ENCODE data around the gene USP6NL.

USP6NL gene

DNA sequence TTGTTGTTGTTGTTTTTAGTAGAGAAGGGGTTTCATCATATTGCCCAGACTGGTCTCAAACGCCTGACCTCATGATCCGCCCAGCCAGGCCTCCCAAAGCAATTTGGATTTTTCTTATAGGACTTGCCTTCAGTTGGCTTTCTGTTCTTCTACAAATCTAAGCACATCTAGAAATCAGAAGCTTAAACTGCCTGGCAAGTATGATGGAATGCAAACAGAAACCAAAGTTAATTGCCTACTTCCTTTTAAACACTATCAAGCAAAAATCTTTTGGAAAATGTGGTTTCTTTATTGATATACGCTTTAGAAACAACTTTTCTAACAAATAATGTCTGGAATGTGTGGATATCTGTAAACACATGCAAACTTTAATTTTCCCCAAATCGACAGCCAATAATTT, 64.9 kb downstream of the USP6NL start:
- no peak for DNase-seq (ENCODE audit: low read depth)
- H3K4me3 ChIP-seq (ENCODE audit: low read depth, low read length) = no peak overlapping the region
- TF ChIP-seq, protein P1, sequence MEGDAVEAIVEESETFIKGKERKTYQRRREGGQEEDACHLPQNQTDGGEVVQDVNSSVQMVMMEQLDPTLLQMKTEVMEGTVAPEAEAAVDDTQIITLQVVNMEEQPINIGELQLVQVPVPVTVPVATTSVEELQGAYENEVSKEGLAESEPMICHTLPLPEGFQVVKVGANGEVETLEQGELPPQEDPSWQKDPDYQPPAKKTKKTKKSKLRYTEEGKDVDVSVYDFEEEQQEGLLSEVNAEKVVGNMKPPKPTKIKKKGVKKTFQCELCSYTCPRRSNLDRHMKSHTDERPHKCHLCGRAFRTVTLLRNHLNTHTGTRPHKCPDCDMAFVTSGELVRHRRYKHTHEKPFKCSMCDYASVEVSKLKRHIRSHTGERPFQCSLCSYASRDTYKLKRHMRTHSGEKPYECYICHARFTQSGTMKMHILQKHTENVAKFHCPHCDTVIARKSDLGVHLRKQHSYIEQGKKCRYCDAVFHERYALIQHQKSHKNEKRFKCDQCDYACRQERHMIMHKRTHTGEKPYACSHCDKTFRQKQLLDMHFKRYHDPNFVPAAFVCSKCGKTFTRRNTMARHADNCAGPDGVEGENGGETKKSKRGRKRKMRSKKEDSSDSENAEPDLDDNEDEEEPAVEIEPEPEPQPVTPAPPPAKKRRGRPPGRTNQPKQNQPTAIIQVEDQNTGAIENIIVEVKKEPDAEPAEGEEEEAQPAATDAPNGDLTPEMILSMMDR (IDR thresholded peaks at IDR 0.05; ENCODE audit: low read depth, low read length, missing control alignments) = no peak

DNA sequence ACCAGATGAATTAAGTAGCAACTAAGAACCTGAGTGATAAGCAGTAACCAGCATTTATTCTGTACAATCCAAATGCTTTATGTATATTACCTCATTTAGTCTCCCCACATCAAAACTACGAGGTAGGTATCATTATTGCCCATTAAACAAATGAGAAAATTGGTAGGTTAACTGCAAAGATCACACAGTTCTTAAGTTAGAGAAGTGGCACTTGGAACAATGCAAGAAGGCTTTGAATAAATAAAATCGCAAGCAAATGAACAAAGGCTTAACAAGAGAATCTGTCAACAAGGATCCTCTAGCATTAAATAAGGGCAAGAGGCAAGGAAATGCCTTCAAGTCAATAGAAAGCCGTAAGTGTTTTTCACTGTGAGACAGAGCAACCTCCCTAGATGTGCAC, 70.2 kb downstream of the USP6NL start:
- DNase-seq (ENCODE audit: low read depth) = no peak
- H3K4me3 ChIP-seq (ENCODE audit: low read depth, low read length) = no peak overlapping the region
- TF ChIP-seq, protein P1 (IDR thresholded peaks at IDR 0.05; ENCODE audit: low read depth, low read length, missing control alignments) = no peak

DNA sequence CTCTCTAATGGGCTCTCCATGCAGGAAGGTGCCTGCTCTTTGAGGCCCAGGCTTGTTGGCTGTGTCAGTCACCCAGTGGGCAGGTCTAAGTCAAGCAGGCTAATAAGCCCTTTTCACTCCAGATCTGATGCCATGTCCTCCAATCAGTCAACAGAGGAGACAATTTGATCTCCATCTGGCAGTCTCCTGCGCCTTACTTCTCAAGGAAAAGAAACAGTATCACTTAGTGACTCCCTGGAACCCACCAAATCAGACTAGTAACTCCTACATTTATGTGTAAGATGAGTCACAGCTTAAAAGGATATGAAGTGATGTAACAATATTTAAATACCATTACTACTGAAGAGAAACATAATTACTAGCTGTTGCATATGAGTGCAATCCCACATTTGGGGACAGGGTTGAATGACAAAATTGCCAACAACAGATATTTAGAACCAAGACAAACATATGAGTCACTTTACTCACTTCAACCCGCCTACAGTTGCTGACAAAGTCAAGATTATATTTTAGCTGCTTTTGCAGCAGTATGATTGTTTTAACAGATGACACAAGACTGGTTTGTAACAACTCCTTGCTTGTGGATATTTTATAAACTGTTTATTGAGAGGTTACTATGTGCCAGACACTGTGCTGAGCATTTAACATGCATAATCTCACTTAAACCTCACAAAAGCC, 72.1 kb downstream of the USP6NL start:
- TF ChIP-seq, protein P1 (IDR thresholded peaks at IDR 0.05; ENCODE audit: low read depth, low read length, missing control alignments) = no peak
- no peak overlapping the region for H3K4me3 ChIP-seq (ENCODE audit: low read depth, low read length)
- no peak for DNase-seq (ENCODE audit: low read depth)

DNA sequence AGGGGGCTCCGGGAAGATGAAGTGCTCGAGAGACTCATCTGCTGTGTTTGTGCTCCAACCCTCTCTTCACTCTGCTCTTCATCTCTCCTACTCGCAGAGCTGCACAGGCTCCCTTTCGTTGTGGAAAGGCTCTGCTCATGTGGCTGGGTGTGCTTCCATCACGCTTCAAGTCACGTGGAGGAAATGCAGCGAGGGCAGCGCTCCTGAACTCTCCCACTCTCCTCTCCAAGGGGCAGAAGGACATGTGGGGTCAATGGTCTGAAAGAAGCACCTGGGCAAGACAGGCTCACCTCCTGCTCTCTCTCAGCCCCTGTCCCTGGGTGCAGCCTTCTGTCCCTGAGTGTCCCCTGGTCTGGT, 72.6 kb downstream of the USP6NL start:
- TF ChIP-seq, protein P1 (IDR thresholded peaks at IDR 0.05; ENCODE audit: low read depth, low read length, missing control alignments) = no peak

DNA sequence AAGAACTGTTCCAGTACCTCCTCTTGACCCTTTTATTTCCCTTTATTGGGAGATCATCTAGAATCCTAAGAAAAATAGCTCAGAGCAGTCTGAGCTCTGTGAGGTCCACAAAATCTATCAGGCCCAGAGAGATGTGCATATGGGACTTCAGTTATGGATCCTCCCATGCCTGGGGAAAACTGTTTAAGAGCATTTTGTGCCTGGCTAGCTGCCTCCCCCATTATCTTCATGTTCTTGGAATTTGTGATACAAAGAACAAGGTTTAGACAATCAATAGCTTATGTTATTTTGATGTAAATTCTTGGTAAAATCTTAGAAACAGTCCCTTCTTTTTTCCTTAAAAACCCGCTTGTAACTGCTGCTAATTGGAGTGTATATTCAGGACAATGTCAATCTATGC, 75.2 kb downstream of the USP6NL start:
- DNase-seq (ENCODE audit: low read depth) = no peak
- TF ChIP-seq, protein P1 (IDR thresholded peaks at IDR 0.05; ENCODE audit: low read depth, low read length, missing control alignments) = no peak
- no peak overlapping the region for H3K4me3 ChIP-seq (ENCODE audit: low read depth, low read length)

More for the DNA sequence above, 72.6 kb downstream of the USP6NL start:
- no peak overlapping the region for H3K4me3 ChIP-seq (ENCODE audit: low read depth, low read length)
- DNase-seq (ENCODE audit: low read depth) = no peak

DNA sequence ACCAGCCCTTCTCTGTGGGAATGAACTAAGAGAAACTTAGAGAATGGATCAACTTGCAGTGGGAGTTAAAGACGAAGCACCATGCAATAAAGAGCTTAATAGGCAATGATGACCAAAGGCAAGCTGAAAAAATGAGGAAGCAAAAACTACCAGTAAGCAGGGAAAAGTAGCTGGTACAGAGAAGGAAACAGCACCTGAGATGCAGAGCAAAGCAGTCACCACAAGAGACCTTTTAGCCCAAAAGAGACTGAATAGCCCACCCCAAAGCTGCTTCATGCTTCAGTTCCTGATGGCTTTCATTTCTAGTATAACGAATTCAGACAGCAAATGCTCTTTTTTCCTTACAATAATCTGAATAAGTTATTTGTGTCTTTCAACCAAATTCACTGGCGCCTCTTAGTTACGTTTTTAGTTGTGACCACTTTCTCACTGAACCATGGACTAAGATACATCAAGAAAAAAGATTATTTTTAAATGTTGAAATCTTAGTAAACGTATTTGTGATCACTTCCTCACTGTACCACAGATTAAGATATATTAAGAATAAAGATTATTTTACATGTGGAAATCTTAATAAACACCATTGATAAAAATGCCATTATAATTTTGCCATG, 76.0 kb downstream of the USP6NL start:
- TF ChIP-seq, protein P1 (IDR thresholded peaks at IDR 0.05; ENCODE audit: low read depth, low read length, missing control alignments) = peak; percentile 19
- no peak for DNase-seq (ENCODE audit: low read depth)
- no peak overlapping the region for H3K4me3 ChIP-seq (ENCODE audit: low read depth, low read length)

DNA sequence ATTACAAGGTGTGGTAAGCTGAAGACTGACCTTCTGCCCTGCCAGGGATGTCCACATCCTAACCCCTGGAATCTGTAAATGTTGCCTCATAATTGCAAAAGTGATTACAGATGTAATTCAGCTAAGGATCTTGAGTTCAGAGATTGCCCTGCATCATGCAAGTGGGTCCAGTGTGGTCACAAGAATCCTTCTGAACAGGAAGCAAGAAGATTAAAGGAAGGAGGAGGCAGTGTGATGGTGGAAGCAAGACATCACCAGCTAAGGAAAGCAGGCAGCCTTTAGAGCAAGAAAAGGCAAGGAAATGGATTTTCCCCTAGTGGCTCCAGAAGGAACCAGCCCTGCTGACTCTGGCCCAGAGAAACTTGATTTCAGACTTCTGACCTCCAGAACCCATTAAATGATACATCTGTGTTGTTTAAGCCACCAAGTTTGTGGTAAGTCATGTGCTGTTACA, 78.1 kb downstream of the USP6NL start:
- no peak for DNase-seq (ENCODE audit: low read depth)
- TF ChIP-seq, protein P1 (IDR thresholded peaks at IDR 0.05; ENCODE audit: low read depth, low read length, missing control alignments) = peak; percentile 56
- no peak overlapping the region for H3K4me3 ChIP-seq (ENCODE audit: low read depth, low read length)
